GM18505 (cell line): Measurements from ENCODE around the gene PCSK5.
"Not testable (repeated sequence)": the region's sequence is repeated elsewhere in the genome, so short reads cannot be mapped to it uniquely, and the experiment has no call there.

Experiments
- ATAC-seq: cut with Tn5 transposase; IDR thresholded peaks from one replicate; pipeline ENCODE4 v1.9.1; 2021; ENCODE audit not compliant: unreplicated experiment
- POLR2A ChIP-seq: IDR thresholded peaks from 4 replicates; pipeline ENCODE4 v1.6.1; 2011; ENCODE audit warnings: borderline replicate concordance; ENCODE audit not compliant: insufficient read depth, insufficient read length; ENCODE audit errors: extremely low read depth

PCSK5 gene

DNA sequence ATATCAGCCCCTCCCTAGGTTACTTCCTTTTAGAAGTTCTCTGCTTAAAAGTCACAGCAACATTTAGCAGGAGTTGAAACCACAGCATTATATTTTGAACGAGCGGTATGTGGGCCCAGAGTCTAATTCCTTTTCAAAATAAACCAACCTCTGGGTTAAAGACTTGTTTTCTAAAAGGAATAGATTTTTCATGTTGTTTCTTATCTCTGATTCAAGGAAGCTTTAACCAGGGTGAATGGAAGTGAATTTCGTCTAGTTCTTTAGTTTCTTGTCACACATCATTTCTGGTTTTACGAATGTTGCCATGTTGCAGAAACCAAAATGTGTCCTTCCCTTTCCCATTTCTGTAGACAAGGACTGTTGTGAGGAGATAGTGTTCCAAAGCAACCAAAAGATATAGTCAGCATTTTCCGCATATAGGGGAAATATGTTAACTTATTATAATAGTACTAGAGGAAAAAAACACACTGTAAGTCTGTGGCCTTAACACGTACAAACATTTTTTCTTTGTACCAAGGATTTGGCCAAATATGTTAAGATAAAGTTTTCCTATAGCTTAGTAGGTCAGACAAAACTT is 142.4 kb downstream of the PCSK5 start:
- ATAC-seq = no peak
- no peak for TF ChIP-seq POLR2A

DNA sequence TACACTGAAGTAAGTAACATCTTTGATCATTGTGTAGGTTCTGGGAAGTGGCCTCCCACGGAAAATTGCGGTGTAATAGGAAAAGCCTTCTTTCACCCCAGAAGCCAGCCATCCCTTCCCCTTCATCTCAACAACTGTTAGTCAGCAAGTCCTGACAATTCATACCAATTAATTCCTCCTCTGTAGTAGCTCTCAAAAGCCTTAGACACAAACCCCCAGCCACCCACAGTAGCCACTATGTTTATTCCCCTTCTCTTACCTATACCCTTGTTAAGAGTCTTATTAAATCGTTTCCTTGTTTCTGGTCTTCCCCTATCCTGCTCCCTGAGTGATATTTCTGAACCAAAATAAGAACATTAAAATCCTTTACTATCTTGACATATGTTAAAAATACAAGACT is 143.6 kb downstream of the PCSK5 start:
- TF ChIP-seq POLR2A = no peak

DNA sequence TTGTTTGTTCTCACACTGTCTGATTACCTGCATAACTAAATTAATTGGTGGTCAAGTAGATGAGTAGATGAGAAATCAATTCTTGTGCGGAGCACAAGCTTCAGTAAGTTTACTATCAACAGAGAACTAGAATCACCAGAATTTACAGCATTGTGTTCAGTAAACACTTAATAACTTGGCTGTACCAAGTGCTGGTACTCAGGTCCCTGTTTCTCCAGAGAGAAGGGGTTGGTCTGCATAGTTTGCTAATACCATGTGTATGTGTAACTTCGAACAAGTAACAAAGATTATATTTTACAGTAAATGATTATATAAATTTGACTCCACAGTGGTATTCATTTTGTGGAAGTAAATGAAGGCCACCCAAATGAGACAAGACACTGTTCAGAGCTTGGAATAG is 146.3 kb downstream of the PCSK5 start:
- no peak for ATAC-seq
- no peak for TF ChIP-seq POLR2A

More for the DNA sequence above, 143.6 kb downstream of the PCSK5 start:
- ATAC-seq = no peak

DNA sequence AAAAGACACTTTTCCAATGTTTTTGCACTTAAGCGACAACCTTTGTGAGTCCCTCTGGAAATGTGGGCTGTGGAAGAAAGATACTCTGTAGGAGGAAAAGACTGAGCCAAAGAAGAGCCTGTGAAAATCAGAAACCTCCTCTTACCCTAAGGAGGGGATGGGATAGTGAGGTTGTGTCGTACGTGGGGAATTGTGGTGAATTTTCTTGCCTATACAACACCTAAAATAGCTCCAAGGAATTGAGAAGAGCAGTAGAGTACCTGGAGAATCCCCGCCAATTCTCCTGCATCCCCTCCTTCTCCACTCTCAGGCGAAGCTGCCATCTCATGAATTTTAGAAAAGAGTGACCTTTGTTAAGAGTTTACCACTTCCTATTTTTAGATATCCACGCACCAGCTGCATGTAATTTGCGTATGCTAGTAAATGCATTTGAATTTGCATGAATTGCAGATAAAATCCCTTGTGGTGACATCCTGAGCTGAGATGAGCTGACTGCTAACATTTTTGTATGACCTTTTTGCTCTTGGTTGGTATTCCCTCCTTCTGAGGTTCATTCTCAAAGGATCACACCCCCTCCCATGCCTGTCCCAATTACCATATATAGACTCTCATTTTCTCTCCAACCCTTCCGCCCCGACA is 147.2 kb downstream of the PCSK5 start:
- TF ChIP-seq POLR2A = no peak
- no peak for ATAC-seq

DNA sequence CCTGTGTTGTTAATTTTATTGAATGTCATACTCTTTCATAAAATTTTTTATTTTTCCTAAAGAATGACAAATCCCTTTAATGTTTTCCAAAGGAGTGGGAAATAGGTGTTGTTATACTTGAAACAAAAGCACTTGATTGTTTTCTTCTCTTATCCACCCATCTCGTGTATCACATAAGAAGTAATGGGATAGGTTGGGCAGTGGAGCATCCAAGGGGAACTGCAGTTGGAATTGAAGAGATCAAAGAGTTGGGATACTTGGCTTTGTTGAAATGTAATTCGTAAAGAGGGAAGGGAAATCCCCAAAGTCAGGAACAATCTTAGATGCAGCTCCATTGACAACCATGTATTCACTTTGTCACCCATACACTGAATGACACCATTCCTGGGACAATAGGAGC is 148.0 kb downstream of the PCSK5 start:
- no peak for TF ChIP-seq POLR2A
- ATAC-seq = no peak

DNA sequence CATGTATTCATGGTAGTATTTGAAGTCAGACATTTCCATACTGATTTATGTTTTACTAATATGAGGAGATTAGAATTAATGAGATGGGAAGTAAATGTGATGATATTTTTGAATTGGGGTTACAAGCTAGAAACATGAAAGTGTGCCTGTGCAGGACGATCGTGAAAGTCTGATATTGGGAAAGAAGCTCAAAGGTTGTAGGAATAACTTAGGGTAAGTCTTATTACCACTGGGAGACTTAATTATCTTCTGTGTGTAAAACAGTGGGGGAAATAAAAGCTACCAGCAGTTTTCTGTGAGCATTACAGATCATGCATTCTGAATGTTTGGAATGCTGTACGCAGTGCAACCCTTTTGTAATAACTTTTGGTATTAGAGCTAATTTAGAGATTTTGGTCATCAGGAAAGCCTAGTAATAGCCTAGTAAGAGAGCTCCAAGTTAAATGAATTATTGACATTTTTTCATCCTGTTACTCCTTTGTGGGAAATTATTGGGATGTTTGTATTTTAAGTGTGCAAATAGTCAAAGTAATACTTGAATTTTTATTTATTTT is 153.9 kb downstream of the PCSK5 start:
- no peak for ATAC-seq

DNA sequence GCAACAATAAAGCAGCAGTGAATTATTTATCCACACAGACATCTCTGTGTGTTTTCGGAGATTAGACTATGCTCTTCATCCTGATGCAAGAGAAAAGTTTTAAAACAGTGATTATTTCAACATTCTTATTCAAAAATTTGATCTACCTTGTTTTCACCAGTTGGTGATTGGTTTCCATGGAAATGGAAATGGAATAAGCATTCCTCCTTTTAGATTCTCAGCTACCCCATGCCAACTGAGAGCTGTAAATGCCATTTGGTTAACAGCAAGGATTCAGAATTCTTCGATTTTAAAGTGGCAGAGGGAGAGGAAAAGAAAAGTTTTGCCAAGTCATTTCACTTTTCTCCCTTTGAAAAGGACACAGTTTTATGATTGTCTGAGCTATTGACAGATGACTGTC is 154.7 kb downstream of the PCSK5 start:
- no peak for TF ChIP-seq POLR2A
- ATAC-seq = no peak

More for the DNA sequence above, 153.9 kb downstream of the PCSK5 start:
- TF ChIP-seq POLR2A = no peak

DNA sequence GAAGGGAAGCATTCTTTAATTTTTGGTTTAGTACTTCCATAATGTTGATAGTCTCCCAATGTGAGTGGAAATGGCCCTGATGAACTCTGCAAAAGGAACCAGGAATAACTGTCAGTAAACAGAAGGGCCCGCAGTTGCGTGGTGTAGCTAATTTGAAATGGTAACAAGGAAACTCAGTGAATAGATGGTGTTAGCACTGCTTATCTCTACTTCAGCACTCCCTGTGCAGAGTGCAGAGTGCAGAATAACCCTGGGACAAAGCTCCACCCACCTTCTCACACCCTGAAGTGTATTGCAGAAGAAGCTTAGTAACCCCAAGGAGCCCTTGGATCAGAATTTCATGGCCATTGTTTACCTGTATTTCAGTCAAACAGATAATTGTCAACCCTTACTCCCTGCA is 158.9 kb downstream of the PCSK5 start:
- no peak for ATAC-seq
- no peak for TF ChIP-seq POLR2A

DNA sequence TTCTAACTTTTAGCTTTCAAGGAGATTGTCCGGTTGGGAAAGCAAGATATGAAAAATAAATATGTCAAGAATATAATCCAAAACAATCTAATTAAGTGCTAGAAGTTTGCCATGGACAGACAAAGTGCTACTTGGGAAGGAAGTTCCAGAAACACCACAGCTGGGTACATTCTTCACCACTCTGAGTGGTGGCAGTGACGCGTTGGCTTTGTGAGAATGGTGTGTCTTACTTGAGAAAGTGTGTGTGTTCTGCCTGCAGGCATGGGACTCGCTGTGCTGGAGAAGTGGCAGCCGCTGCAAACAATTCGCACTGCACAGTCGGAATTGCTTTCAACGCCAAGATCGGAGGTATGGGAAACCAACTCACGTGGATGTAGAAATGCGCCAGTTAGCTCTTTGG is 177.2 kb downstream of the PCSK5 start:
- no peak for TF ChIP-seq POLR2A
- ATAC-seq = no peak

DNA sequence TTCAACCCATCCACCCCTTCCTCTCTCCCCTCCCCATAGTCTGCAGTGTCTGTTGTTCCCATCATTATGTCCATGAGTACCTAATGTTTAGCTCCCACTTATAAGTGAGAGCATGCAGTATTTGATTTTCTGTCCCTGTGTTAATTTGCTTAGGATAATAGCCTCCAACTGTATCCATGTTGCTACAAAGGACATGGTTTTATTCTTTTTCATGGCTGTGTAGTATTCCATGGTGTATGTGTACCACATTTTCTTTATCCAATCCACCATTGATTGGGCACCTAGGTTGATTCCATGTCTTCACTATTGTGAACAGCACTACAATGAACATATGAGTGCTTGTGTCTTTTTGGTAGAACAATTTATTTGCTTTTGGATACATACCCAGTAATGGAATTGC is 187.1 kb downstream of the PCSK5 start:
- no peak for ATAC-seq
- no peak for TF ChIP-seq POLR2A

DNA sequence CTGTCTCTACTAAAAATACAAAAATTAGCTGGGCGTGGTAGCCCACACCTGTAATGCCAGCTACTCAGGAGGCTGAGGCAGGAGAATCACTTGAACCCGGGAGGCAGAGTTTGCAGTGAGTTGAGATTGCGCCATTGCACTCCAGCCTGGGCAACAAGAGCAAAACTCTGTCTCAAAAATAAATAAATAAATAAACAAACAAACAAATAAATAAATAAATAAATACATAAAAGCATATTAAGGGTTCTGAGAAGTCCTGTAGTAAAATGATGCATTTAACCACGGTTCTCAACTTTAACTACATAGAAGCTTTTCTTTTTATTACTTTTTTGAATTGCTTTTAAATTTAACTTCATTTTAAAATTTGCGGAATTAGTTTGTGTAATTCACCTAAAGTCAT is 190.8 kb downstream of the PCSK5 start:
- ATAC-seq = not testable (repeated sequence)

DNA sequence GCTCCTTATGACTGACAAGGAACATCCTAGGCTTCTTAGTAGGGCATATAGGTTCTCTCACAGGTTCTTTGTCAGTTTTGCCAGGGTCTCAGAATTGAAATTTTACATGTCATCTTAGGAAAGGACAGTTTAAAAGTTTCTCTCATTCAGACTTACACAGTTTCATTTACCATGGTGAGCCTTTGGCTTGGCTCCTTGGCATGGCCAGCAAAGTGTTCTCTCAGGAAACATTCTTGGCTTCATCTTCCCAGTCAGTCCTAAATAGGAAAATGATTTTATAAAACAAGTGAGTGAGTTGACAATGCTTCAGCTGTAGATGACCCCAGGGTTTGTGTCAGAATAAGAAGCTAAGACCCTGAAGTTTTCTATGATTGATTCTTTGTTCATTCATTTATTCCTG is 191.6 kb downstream of the PCSK5 start:
- no peak for ATAC-seq
- TF ChIP-seq POLR2A = no peak

DNA sequence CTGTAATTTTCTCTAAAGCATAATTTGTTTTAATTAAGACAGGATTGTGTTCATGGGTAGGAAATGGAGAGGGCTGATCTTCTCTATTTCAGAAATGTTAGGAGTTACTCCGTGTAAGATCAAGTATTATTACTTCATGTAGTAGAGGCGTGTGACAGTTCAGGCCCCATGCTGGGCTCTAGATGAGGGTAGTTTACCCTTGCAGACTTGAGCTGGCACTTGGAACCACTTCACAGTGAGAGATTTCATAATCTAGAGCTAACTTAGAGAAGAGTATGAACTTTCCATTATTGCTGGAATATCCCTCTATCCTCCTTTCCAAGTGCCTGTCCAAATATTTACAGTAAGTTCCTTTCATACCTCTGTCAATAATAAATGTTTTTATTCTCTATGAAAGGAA is 195.1 kb downstream of the PCSK5 start:
- no peak for ATAC-seq
- TF ChIP-seq POLR2A = no peak

DNA sequence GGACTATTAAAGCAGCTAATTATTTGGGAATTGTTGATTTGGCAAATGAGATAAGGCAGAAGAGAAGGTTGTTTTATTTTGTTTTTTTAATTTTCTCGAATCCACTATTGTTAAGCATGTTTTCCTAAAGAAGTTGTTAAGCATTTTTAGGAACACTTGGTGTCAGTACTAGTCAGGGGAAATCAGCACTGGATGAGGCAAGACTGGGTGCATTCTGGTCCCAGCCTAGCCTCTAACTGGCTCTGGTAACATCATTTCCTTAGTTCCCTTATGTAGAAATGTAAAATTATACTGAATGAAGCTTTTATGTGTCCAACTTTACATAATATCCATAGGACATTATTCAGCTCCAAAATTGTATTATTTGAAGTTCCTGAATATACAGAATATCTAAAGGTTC is 196.1 kb downstream of the PCSK5 start:
- ATAC-seq = no peak
- TF ChIP-seq POLR2A = no peak
